ENCODE data around the gene PRSS50.

DNA sequence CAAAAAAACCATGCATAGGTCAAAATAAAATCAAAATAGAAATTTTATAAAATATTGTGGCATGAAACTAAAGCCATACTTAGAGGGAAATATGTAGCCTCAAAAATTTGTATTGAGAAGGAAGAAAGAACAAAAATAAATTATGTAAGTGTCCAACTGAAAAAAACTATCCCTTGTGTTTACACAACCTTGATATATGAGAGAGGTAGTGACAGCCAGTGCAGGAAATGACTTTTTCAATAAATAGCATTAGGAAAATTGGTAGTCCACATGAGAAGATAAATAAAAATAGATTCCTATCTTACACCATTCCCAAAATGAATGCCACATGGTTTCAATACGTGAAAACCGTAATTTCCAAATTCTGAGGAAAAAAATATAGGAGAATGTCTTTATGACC, 13.2 kb upstream of the PRSS50 start:
- TF ChIP-seq, protein P1, sequence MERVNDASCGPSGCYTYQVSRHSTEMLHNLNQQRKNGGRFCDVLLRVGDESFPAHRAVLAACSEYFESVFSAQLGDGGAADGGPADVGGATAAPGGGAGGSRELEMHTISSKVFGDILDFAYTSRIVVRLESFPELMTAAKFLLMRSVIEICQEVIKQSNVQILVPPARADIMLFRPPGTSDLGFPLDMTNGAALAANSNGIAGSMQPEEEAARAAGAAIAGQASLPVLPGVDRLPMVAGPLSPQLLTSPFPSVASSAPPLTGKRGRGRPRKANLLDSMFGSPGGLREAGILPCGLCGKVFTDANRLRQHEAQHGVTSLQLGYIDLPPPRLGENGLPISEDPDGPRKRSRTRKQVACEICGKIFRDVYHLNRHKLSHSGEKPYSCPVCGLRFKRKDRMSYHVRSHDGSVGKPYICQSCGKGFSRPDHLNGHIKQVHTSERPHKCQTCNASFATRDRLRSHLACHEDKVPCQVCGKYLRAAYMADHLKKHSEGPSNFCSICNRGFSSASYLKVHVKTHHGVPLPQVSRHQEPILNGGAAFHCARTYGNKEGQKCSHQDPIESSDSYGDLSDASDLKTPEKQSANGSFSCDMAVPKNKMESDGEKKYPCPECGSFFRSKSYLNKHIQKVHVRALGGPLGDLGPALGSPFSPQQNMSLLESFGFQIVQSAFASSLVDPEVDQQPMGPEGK (CRISPR knock-in tag; IDR thresholded peaks at IDR 0.05; ENCODE audit: borderline replicate concordance): no peak
- TF ChIP-seq, protein P2, sequence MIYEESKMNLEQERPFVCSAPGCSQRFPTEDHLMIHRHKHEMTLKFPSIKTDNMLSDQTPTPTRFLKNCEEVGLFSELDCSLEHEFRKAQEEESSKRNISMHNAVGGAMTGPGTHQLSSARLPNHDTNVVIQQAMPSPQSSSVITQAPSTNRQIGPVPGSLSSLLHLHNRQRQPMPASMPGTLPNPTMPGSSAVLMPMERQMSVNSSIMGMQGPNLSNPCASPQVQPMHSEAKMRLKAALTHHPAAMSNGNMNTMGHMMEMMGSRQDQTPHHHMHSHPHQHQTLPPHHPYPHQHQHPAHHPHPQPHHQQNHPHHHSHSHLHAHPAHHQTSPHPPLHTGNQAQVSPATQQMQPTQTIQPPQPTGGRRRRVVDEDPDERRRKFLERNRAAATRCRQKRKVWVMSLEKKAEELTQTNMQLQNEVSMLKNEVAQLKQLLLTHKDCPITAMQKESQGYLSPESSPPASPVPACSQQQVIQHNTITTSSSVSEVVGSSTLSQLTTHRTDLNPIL (CRISPR knock-in tag; IDR thresholded peaks at IDR 0.05; ENCODE audit: low read depth): no peak
- no peak for TF ChIP-seq ISL1 (CRISPR knock-in tag; IDR thresholded peaks at IDR 0.05)
- no peak for TF ChIP-seq TCF4 (CRISPR knock-in tag; IDR thresholded peaks at IDR 0.05; ENCODE audit: borderline replicate concordance)
- no peak for TF ChIP-seq BACH2 (CRISPR knock-in tag; IDR thresholded peaks at IDR 0.05; ENCODE audit: borderline replicate concordance)
